22Rv1 (cell line): Measurements from ENCODE around the gene RFXAP.
"Not testable (repeated sequence)": the region's sequence is repeated elsewhere in the genome, so short reads cannot be mapped to it uniquely, and the experiment has no call there.

Source experiments
- ZFX ChIP-seq: fragments of 450-650 bp; IDR thresholded peaks from 2 replicates; pipeline ENCODE4 v1.6.1; 2017; ENCODE audit warnings: antibody characterized with exemption, borderline replicate concordance
- TF ChIP-seq, protein P1 (sequence below): fragments of 450-650 bp; IDR thresholded peaks from 2 replicates; pipeline ENCODE4 v1.5.1; 2017; ENCODE audit warnings: mild to moderate bottlenecking

DNA sequence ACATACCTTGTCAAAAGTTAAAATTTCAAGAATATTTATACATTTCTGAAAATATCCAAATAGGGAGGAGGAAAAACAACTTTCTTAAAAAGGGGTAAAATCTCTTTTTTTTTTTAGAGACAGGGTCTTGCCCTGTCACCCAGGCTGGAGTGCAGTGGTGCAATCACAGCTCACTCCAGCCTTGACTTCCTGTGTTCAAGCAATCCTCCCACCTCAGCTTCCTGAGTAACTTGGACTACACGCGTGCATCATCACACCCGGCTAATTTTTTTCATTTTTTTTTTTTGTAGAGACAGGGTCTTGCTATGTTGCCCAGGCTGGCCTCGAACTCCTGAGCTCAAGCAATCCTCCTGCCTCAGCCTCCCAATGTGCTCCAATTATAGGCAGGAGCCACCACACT lies 32.8 kb upstream of the RFXAP start:
- TF ChIP-seq, protein P1, sequence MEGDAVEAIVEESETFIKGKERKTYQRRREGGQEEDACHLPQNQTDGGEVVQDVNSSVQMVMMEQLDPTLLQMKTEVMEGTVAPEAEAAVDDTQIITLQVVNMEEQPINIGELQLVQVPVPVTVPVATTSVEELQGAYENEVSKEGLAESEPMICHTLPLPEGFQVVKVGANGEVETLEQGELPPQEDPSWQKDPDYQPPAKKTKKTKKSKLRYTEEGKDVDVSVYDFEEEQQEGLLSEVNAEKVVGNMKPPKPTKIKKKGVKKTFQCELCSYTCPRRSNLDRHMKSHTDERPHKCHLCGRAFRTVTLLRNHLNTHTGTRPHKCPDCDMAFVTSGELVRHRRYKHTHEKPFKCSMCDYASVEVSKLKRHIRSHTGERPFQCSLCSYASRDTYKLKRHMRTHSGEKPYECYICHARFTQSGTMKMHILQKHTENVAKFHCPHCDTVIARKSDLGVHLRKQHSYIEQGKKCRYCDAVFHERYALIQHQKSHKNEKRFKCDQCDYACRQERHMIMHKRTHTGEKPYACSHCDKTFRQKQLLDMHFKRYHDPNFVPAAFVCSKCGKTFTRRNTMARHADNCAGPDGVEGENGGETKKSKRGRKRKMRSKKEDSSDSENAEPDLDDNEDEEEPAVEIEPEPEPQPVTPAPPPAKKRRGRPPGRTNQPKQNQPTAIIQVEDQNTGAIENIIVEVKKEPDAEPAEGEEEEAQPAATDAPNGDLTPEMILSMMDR: not testable (repeated sequence)
- not testable (repeated sequence) for TF ChIP-seq ZFX
